ENCODE measurements around the gene DZIP1. TPM values are rescaled to one million over a fixed set of nuclear protein-coding genes. Genes with fewer than 3 reads are reported as not detected.

The DZIP1 gene
- polyA plus RNA-seq, 2 of the 4 experiments (the other 2 are of a cell fraction) = 11.5 to 17.1 TPM

DNA sequence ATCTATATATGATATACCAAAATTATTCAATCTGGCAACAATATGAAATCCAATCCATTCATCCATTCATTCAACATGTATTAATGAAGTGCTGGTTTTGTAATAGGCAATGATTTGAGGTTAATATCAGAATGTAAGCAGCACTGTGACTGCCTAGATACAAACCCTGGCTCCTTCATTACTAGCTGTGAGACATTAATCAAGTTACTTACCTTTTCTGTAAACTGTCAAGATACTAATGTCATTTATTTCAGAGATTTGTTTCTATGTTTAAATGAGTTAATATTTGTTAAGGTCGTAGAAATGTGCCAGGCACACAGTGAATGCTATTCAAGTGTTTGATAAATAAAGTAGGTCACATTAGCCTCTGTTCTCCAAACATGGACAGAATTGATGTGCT, 51.0 kb downstream of the DZIP1 start:
- Histone ChIP-seq H3K4me2 (no peak overlapping the region), H3K27ac (no peak overlapping the region), H3K9me3 (no peaks in the 10 kb centered on the region), H3K4me3 (no peak overlapping the region), H3K4me1 (no peaks in the 10 kb centered on the region)
- no peak for ATAC-seq
- no peak for TF ChIP-seq HEYL (CRISPR knock-in tag; IDR thresholded peaks at IDR 0.05)
- TF ChIP-seq ELK1 (IDR thresholded peaks at IDR 0.05; ENCODE audit: low read depth, low read length) = no peak
- no peak for TF ChIP-seq ESRRA (IDR thresholded peaks at IDR 0.05; ENCODE audit: borderline replicate concordance, low read length)
- no peak for TF ChIP-seq EP300 (IDR thresholded peaks at IDR 0.05)
- no peak for TF ChIP-seq JUN (IDR thresholded peaks at IDR 0.05)
- TF ChIP-seq CBX2 (IDR thresholded peaks at IDR 0.05; ENCODE audit: borderline replicate concordance, low read depth) = no peak
- TF ChIP-seq REST (IDR thresholded peaks at IDR 0.05) = no peak
- TF ChIP-seq ZSCAN20 (CRISPR knock-in tag; IDR thresholded peaks at IDR 0.05) = no peak
- no peak for TF ChIP-seq CHD2 (IDR thresholded peaks at IDR 0.05; ENCODE audit: low read length, partially characterized antibody)
- TF ChIP-seq MAZ (IDR thresholded peaks at IDR 0.05; ENCODE audit: borderline replicate concordance, low read depth, low read length) = no peak
- TF ChIP-seq, protein P1, sequence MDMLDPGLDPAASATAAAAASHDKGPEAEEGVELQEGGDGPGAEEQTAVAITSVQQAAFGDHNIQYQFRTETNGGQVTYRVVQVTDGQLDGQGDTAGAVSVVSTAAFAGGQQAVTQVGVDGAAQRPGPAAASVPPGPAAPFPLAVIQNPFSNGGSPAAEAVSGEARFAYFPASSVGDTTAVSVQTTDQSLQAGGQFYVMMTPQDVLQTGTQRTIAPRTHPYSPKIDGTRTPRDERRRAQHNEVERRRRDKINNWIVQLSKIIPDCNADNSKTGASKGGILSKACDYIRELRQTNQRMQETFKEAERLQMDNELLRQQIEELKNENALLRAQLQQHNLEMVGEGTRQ (IDR thresholded peaks at IDR 0.05) = no peak
- no peak for TF ChIP-seq EHF (CRISPR knock-in tag; IDR thresholded peaks at IDR 0.05)
- TF ChIP-seq RFX5 (IDR thresholded peaks at IDR 0.05) = no peak
- no peak for TF ChIP-seq JUNB (IDR thresholded peaks at IDR 0.05)
- ChIA-PET POLR2A (no interaction called here), CTCF (interaction anchor here (0.7 kb wide), 1 partner anchor 11 kb away, joined by 3 read pairs; no protein-coding TSS in a partner anchor)
- 88% methylated on average over 1 of the region's 1 CpG for WGBS (ENCODE audit: missing lambda C conversion rate)
- no peak for DNase-seq (ENCODE audit: low read depth in 1 of 2, low spot score in 1 of 2)
- FAIRE-seq = no peak

DNA sequence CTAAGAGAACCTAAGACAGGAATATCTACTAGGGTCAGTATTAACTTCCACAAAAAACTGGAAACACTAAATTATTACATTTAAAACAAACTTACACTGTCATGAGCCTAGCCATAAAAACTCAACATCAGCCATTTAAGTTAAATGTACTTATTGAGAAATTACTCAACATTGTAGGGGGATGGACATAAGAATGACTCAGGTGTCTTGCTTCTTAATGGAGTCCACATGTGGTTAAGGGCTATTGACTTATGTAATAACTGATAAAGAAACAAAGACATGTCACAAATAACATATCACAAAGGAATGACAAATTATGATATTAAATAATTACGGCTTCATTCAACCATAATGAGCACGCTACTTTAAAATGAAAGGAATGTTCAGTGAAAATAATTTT, 55.8 kb downstream of the DZIP1 start:
- no peak for DNase-seq (ENCODE audit: low read depth in 1 of 2, low spot score in 1 of 2)
- TF ChIP-seq TP53 (CRISPR knock-in tag; IDR thresholded peaks at IDR 0.05) (no peak), EHMT2 (IDR thresholded peaks at IDR 0.05; ENCODE audit: low read depth) (no peak), BHLHE40 (IDR thresholded peaks at IDR 0.05; ENCODE audit: low read depth, low read length) (no peak), CEBPB (IDR thresholded peaks at IDR 0.05) (no peak), HOXA7 (CRISPR knock-in tag; IDR thresholded peaks at IDR 0.05) (no peak), FOSB (CRISPR knock-in tag; IDR thresholded peaks at IDR 0.05) (no peak), ESRRA (IDR thresholded peaks at IDR 0.05; ENCODE audit: borderline replicate concordance, low read length) (no peak), MAFK (IDR thresholded peaks at IDR 0.05; ENCODE audit: partially characterized antibody) (no peak)
- TF ChIP-seq, protein P2, sequence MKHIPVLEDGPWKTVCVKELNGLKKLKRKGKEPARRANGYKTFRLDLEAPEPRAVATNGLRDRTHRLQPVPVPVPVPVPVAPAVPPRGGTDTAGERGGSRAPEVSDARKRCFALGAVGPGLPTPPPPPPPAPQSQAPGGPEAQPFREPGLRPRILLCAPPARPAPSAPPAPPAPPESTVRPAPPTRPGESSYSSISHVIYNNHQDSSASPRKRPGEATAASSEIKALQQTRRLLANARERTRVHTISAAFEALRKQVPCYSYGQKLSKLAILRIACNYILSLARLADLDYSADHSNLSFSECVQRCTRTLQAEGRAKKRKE (CRISPR knock-in tag; IDR thresholded peaks at IDR 0.05; ENCODE audit: low read depth) = no peak
- ChIA-PET POLR2A (no interaction called here), CTCF (no interaction called here)
- H3K4me3 ChIP-seq = no peak overlapping the region
- H3K9me3 ChIP-seq = no peaks in the 10 kb centered on the region
- 95% methylated on average over 2 of the region's 2 CpGs for WGBS (ENCODE audit: missing lambda C conversion rate)
- no peak for ATAC-seq
- no peaks in the 10 kb centered on the region for H3K4me1 ChIP-seq
- FAIRE-seq = no peak
- H3K27ac ChIP-seq = no peak overlapping the region
- no peak overlapping the region for H3K4me2 ChIP-seq

All from A549 (cell line).